GM06990 (cell line): Measurements from ENCODE around the gene ABCG2.

Source experiments
- DNase-seq: peaks from one replicate; pipeline ENCODE4 v3.0.0-alpha.2; 2011; ENCODE audit not compliant: insufficient read length; ENCODE audit errors: extremely low read depth
- H3K27me3 ChIP-seq: replicated peaks from 2 replicates; pipeline ENCODE4 v1.6.0; 2011; ENCODE audit warnings: low read length; ENCODE audit not compliant: control insufficient read depth, insufficient read depth
- H3K36me3 ChIP-seq: 2 replicates; pipeline ENCODE4 v1.5.1; 2011; ENCODE audit warnings: low read length; ENCODE audit not compliant: control insufficient read depth, insufficient read depth
- H3K4me3 ChIP-seq: replicated peaks from 2 replicates; pipeline ENCODE4 v1.5.1; 2011; ENCODE audit warnings: low read depth, mild to moderate bottlenecking, control low read depth, low read length
- CTCF ChIP-seq: IDR thresholded peaks from 2 replicates; pipeline ENCODE4 v1.5.1; 2011; ENCODE audit warnings: low read length, control low read depth, mild to moderate bottlenecking, inconsistent platforms; ENCODE audit not compliant: insufficient read depth, poor library complexity, severe bottlenecking

ABCG2 gene

GRCh38 chr4:88106205-88106604 is 52.2 kb downstream of the ABCG2 start:
- no peak for TF ChIP-seq CTCF
- Histone ChIP-seq H3K36me3 (no peaks in the 10 kb centered on the region), H3K27me3 (no peaks in the 10 kb centered on the region), H3K4me3 (no peak overlapping the region)
- no peak for DNase-seq

GRCh38 chr4:88104902-88105610 is 53.4 kb downstream of the ABCG2 start:
- no peak for DNase-seq
- H3K4me3 ChIP-seq, result no peak overlapping the region
- TF ChIP-seq CTCF, result no peak
- no peaks in the 10 kb centered on the region for H3K27me3 ChIP-seq
- no peaks in the 10 kb centered on the region for H3K36me3 ChIP-seq

GRCh38 chr4:88102026-88102425 is 56.4 kb downstream of the ABCG2 start:
- no peak for DNase-seq
- Histone ChIP-seq H3K27me3 (no peaks in the 10 kb centered on the region), H3K36me3 (no peaks in the 10 kb centered on the region), H3K4me3 (no peak overlapping the region)
- TF ChIP-seq CTCF, result no peak

GRCh38 chr4:88101165-88101564 is 57.3 kb downstream of the ABCG2 start:
- TF ChIP-seq CTCF, result no peak
- Histone ChIP-seq H3K36me3 (no peaks in the 10 kb centered on the region), H3K4me3 (no peak overlapping the region), H3K27me3 (no peaks in the 10 kb centered on the region)
- no peak for DNase-seq

GRCh38 chr4:88098993-88099752 is 59.3 kb downstream of the ABCG2 start:
- no peaks in the 10 kb centered on the region for H3K27me3 ChIP-seq
- DNase-seq, result no peak
- H3K4me3 ChIP-seq, result no peak overlapping the region
- no peak for TF ChIP-seq CTCF
- no peaks in the 10 kb centered on the region for H3K36me3 ChIP-seq
